ENCODE results near the gene SAMD7.

SAMD7 gene

GRCh38 chr3:169923831-169924230 lies 12.5 kb downstream of the SAMD7 start:
- Histone ChIP-seq H3K79me2 (ENCODE audit: insufficient read depth, low read length) (no peaks in the 10 kb centered on the region), H3K4me1 (ENCODE audit: insufficient read depth, low read length) (no peaks in the 10 kb centered on the region), H3K4me3 (ENCODE audit: low read depth in 1 of 2, low read length in 2 of 2) (no peak overlapping the region), H3K9me3 (ENCODE audit: insufficient read depth, low read length, severe bottlenecking) (no peaks in the 10 kb centered on the region), H3K36me3 (ENCODE audit: insufficient read depth, low read length) (no peaks in the 10 kb centered on the region), H3K27ac (ENCODE audit: low read length) (no peak overlapping the region), H3K9ac (ENCODE audit: low read depth, low read length) (no peak overlapping the region), H3K27me3 (ENCODE audit: insufficient read depth, low read length, poor library complexity) (peaks cover 4% of the 10 kb centered on the region), H3K4me2 (ENCODE audit: insufficient read depth, low read length) (no peak overlapping the region), H4K20me1 (ENCODE audit: insufficient read depth, low read length) (no peaks in the 10 kb centered on the region), H2AFZ (ENCODE audit: low read depth, low read length) (no peak overlapping the region)
- DNase-seq (no peak), ATAC-seq (ENCODE audit: insufficient read depth, low read depth) (no peak)
- no peak for TF ChIP-seq CTCF (IDR thresholded peaks at IDR 0.05; ENCODE audit: borderline replicate concordance, extremely low read depth, low read length, poor library complexity, severe bottlenecking)
- TF ChIP-seq EZH2 (IDR thresholded peaks at IDR 0.05; ENCODE audit: borderline replicate concordance, low read depth, low read length, severe bottlenecking) = no peak

GRCh38 chr3:169929830-169930519 lies 18.6 kb downstream of the SAMD7 start:
- no peak overlapping the region for H2AFZ ChIP-seq (ENCODE audit: low read depth, low read length)
- peak; percentile 67 for ATAC-seq (ENCODE audit: insufficient read depth, low read depth)
- no peaks in the 10 kb centered on the region for H3K4me1 ChIP-seq (ENCODE audit: insufficient read depth, low read length)
- no peaks in the 10 kb centered on the region for H4K20me1 ChIP-seq (ENCODE audit: insufficient read depth, low read length)
- H3K4me3 ChIP-seq (ENCODE audit: low read depth in 1 of 2, low read length in 2 of 2) = no peak overlapping the region
- H3K36me3 ChIP-seq (ENCODE audit: insufficient read depth, low read length) = no peaks in the 10 kb centered on the region
- DNase-seq = no peak
- peaks cover 8% of the 10 kb centered on the region for H3K27me3 ChIP-seq (ENCODE audit: insufficient read depth, low read length, poor library complexity)
- no peak overlapping the region for H3K9ac ChIP-seq (ENCODE audit: low read depth, low read length)
- no peaks in the 10 kb centered on the region for H3K9me3 ChIP-seq (ENCODE audit: insufficient read depth, low read length, severe bottlenecking)
- H3K79me2 ChIP-seq (ENCODE audit: insufficient read depth, low read length) = no peaks in the 10 kb centered on the region
- H3K4me2 ChIP-seq (ENCODE audit: insufficient read depth, low read length) = no peak overlapping the region
- no peak overlapping the region for H3K27ac ChIP-seq (ENCODE audit: low read length)
- TF ChIP-seq EZH2 (IDR thresholded peaks at IDR 0.05; ENCODE audit: borderline replicate concordance, low read depth, low read length, severe bottlenecking) = no peak
- peak; percentile 33 for TF ChIP-seq CTCF (IDR thresholded peaks at IDR 0.05; ENCODE audit: borderline replicate concordance, extremely low read depth, low read length, poor library complexity, severe bottlenecking)

GRCh38 chr3:169930843-169931242 lies 19.5 kb downstream of the SAMD7 start:
- Histone ChIP-seq H3K27ac (ENCODE audit: low read length) (no peak overlapping the region), H2AFZ (ENCODE audit: low read depth, low read length) (no peak overlapping the region), H3K36me3 (ENCODE audit: insufficient read depth, low read length) (no peaks in the 10 kb centered on the region), H3K27me3 (ENCODE audit: insufficient read depth, low read length, poor library complexity) (peaks cover 15% of the 10 kb centered on the region), H3K4me3 (ENCODE audit: low read depth in 1 of 2, low read length in 2 of 2) (no peak overlapping the region), H4K20me1 (ENCODE audit: insufficient read depth, low read length) (no peaks in the 10 kb centered on the region), H3K9me3 (ENCODE audit: insufficient read depth, low read length, severe bottlenecking) (no peaks in the 10 kb centered on the region), H3K9ac (ENCODE audit: low read depth, low read length) (no peak overlapping the region), H3K4me2 (ENCODE audit: insufficient read depth, low read length) (no peak overlapping the region), H3K79me2 (ENCODE audit: insufficient read depth, low read length) (no peaks in the 10 kb centered on the region), H3K4me1 (ENCODE audit: insufficient read depth, low read length) (no peaks in the 10 kb centered on the region)
- no peak for TF ChIP-seq EZH2 (IDR thresholded peaks at IDR 0.05; ENCODE audit: borderline replicate concordance, low read depth, low read length, severe bottlenecking)
- ATAC-seq (ENCODE audit: insufficient read depth, low read depth) (no peak), DNase-seq (no peak)

GRCh38 chr3:169931747-169932520 lies 20.6 kb downstream of the SAMD7 start:
- no peak for TF ChIP-seq EZH2 (IDR thresholded peaks at IDR 0.05; ENCODE audit: borderline replicate concordance, low read depth, low read length, severe bottlenecking)
- TF ChIP-seq CTCF (IDR thresholded peaks at IDR 0.05; ENCODE audit: borderline replicate concordance, extremely low read depth, low read length, poor library complexity, severe bottlenecking) = no peak
- Histone ChIP-seq H3K79me2 (ENCODE audit: insufficient read depth, low read length) (no peaks in the 10 kb centered on the region), H3K36me3 (ENCODE audit: insufficient read depth, low read length) (no peaks in the 10 kb centered on the region), H4K20me1 (ENCODE audit: insufficient read depth, low read length) (no peaks in the 10 kb centered on the region), H3K4me1 (ENCODE audit: insufficient read depth, low read length) (no peaks in the 10 kb centered on the region), H3K9me3 (ENCODE audit: insufficient read depth, low read length, severe bottlenecking) (no peaks in the 10 kb centered on the region), H3K4me2 (ENCODE audit: insufficient read depth, low read length) (no peak overlapping the region), H2AFZ (ENCODE audit: low read depth, low read length) (no peak overlapping the region), H3K27ac (ENCODE audit: low read length) (no peak overlapping the region), H3K9ac (ENCODE audit: low read depth, low read length) (no peak overlapping the region), H3K27me3 (ENCODE audit: insufficient read depth, low read length, poor library complexity) (peaks cover 16% of the 10 kb centered on the region), H3K4me3 (ENCODE audit: low read depth in 1 of 2, low read length in 2 of 2) (no peak overlapping the region)
- ATAC-seq (ENCODE audit: insufficient read depth, low read depth) (no peak), DNase-seq (no peak)

All from DND-41 (cell line).